ENCODE results near the gene ATP6V1G1. TPM values are rescaled to one million over a fixed set of nuclear protein-coding genes. Genes with fewer than 3 reads are reported as not detected.

Gene ATP6V1G1
- 111 and 112 TPM in 2 replicates for total RNA-seq
- long read RNA-seq, transcript ATP6V1G1-201 (3 exons, 1,080 nt) = major isoform, 117 of 119 reads
- long read RNA-seq, partial matches to known transcripts = 0 of 119 reads
- long read RNA-seq, other reads (novel, unspliced or antisense) = 2 of 119 reads

- H3K36me3 Mint-ChIP-seq (ENCODE audit: low read depth) = no peaks in the 10 kb centered on the region
- no peaks in the 10 kb centered on the region for H3K9me3 Mint-ChIP-seq
- H3K4me3 Mint-ChIP-seq = peak within 1 kb of the TSS; percentile 99
- H3K27me3 Mint-ChIP-seq (ENCODE audit: low read depth) = no peaks in the 10 kb centered on the region
- peaks cover 46% of the 10 kb centered on the region for H3K4me1 Mint-ChIP-seq
- DNase-seq (ENCODE audit: low read depth, low spot score) = peak; percentile 99
- no peak for TF ChIP-seq CTCF (conservative IDR thresholded peaks at IDR 0.05)
- peak within 1 kb of the TSS; percentile 100 for H3K27ac Mint-ChIP-seq (ENCODE audit: unreplicated experiment)
Observed at GRCh38 chr9:114587345-114588202, at the start of gene ATP6V1G1. TSS of gene ATP6V1G1 (plus strand) at chr9:114587769. CDS start at chr9:114587839, 70 bp downstream.

- Mint-ChIP-seq H3K27me3 (ENCODE audit: low read depth) (peaks cover 36% of the 10 kb centered on the region), H3K9me3 (no peaks in the 10 kb centered on the region), H3K36me3 (ENCODE audit: low read depth) (no peaks in the 10 kb centered on the region), H3K27ac (ENCODE audit: unreplicated experiment) (no peak overlapping the region), H3K4me1 (no peaks in the 10 kb centered on the region), H3K4me3 (no peak overlapping the region)
- TF ChIP-seq CTCF (conservative IDR thresholded peaks at IDR 0.05) = no peak
- DNase-seq (ENCODE audit: low read depth, low spot score) = no peak
Observed at GRCh38 chr9:114538241-114538640, 49.3 kb upstream of the ATP6V1G1 start.

- TF ChIP-seq CTCF (conservative IDR thresholded peaks at IDR 0.05) = no peak
- Mint-ChIP-seq H3K27ac (ENCODE audit: unreplicated experiment) (no peak overlapping the region), H3K27me3 (ENCODE audit: low read depth) (peaks cover 48% of the 10 kb centered on the region), H3K4me1 (no peaks in the 10 kb centered on the region), H3K36me3 (ENCODE audit: low read depth) (no peaks in the 10 kb centered on the region), H3K4me3 (no peak overlapping the region), H3K9me3 (no peaks in the 10 kb centered on the region)
- DNase-seq (ENCODE audit: low read depth, low spot score) = no peak
Observed at GRCh38 chr9:114539701-114540380, 47.7 kb upstream of the ATP6V1G1 start.

- no peaks in the 10 kb centered on the region for H3K9me3 Mint-ChIP-seq
- no peak for DNase-seq (ENCODE audit: low read depth, low spot score)
- H3K36me3 Mint-ChIP-seq (ENCODE audit: low read depth) = no peaks in the 10 kb centered on the region
- peaks cover 59% of the 10 kb centered on the region for H3K27me3 Mint-ChIP-seq (ENCODE audit: low read depth)
- no peaks in the 10 kb centered on the region for H3K4me1 Mint-ChIP-seq
- H3K27ac Mint-ChIP-seq (ENCODE audit: unreplicated experiment) = no peak overlapping the region
- no peak for TF ChIP-seq CTCF (conservative IDR thresholded peaks at IDR 0.05)
- H3K4me3 Mint-ChIP-seq = no peak overlapping the region
Observed at GRCh38 chr9:114545055-114545454, 42.5 kb upstream of the ATP6V1G1 start.

- no peaks in the 10 kb centered on the region for H3K9me3 Mint-ChIP-seq
- H3K36me3 Mint-ChIP-seq (ENCODE audit: low read depth) = no peaks in the 10 kb centered on the region
- no peak for DNase-seq (ENCODE audit: low read depth, low spot score)
- peaks cover 59% of the 10 kb centered on the region for H3K27me3 Mint-ChIP-seq (ENCODE audit: low read depth)
- no peak for TF ChIP-seq CTCF (conservative IDR thresholded peaks at IDR 0.05)
- H3K4me1 Mint-ChIP-seq = no peaks in the 10 kb centered on the region
- no peak overlapping the region for H3K27ac Mint-ChIP-seq (ENCODE audit: unreplicated experiment)
- no peak overlapping the region for H3K4me3 Mint-ChIP-seq
Observed at GRCh38 chr9:114546851-114547250, 40.7 kb upstream of the ATP6V1G1 start.
